K562 (cell line): ENCODE data around the gene TALDO1. TPM values are rescaled to one million over a fixed set of nuclear protein-coding genes. Genes with fewer than 3 reads are reported as not detected.

ENCODE experiments used
- ELF1 ChIP-seq: fragments of 200-800 bp; sonication (Bioruptor generic); IDR thresholded peaks from 2 replicates; pipeline ENCODE4 v1.6.1; 2016; ENCODE audit warnings: missing genetic modification characterization, missing compliant biosample characterization
- EZH2 ChIP-seq: IDR thresholded peaks from 2 replicates; pipeline ENCODE4 v1.6.1; 2012; ENCODE audit warnings: low read depth, mild to moderate bottlenecking, inconsistent platforms, low read length, borderline replicate concordance
- FUS ChIP-seq: fragments of 200-400 bp; formaldehyde crosslinking; optimal IDR thresholded peaks from 2 replicates; pipeline ENCODE3; 2017; ENCODE audit warnings: low read depth, low read length
- GATAD2B ChIP-seq: fragments of 450-650 bp; IDR thresholded peaks from 2 replicates; pipeline ENCODE4 v1.6.1; 2017; ENCODE audit warnings: mild to moderate bottlenecking, borderline replicate concordance
- MBD2 ChIP-seq: sonication (generic); IDR thresholded peaks from 2 replicates; pipeline ENCODE4 v1.6.1; 2016; ENCODE audit warnings: low read depth, borderline replicate concordance
- MYNN ChIP-seq, 2 experiments: sonication (generic); formaldehyde crosslinking in 1 of 2; IDR thresholded peaks; 2 replicates each; pipeline versions ENCODE4 v1.5.0 to v1.6.1; 2016 to 2020; ENCODE audit warnings: antibody characterized with exemption in 1 of 2, missing genetic modification reagents in 1 of 2
- NFE2 ChIP-seq: IDR thresholded peaks from 2 replicates; pipeline ENCODE4 v1.6.1; 2014; ENCODE audit warnings: antibody characterized with exemption, low read depth
- NR1H2 ChIP-seq: sonication (generic); formaldehyde crosslinking; IDR thresholded peaks from 2 replicates; pipeline ENCODE4 v1.4.0; 2020; ENCODE audit warnings: mild to moderate bottlenecking, missing genetic modification reagents
- PHTF2 ChIP-seq: fragments of 250-450 bp; sonication (Bioruptor Pico); IDR thresholded peaks from 2 replicates; pipeline ENCODE4 v1.5.0; 2021; ENCODE audit warnings: mild to moderate bottlenecking
- RAD21 ChIP-seq, 2 experiments: fragments of 250-450 bp in 1 of 2; fragments of 450-650 bp in 1 of 2; sonication (Bioruptor Pico) in 1 of 2; formaldehyde crosslinking in 1 of 2; IDR thresholded peaks in 1 of 2; conservative IDR thresholded peaks in 1 of 2; 2 replicates each; pipeline versions ENCODE4 v1.4.0 to v1.8.0; 2020 to 2022; ENCODE audit warnings: mild to moderate bottlenecking in 2 of 2, moderate library complexity in 1 of 2
- RNF2 ChIP-seq: sonication (generic); IDR thresholded peaks from 2 replicates; pipeline ENCODE4 v1.6.1; 2016
- SAFB ChIP-seq: fragments of 200-400 bp; formaldehyde crosslinking; IDR thresholded peaks from 2 replicates; pipeline ENCODE4 v1.6.1; 2017; ENCODE audit warnings: low read depth, low read length, borderline replicate concordance
- SMC3 ChIP-seq: conservative IDR thresholded peaks from 2 replicates; pipeline ENCODE4 v1.6.1; 2011; ENCODE audit warnings: low read depth, low read length, improper control_type of control experiment; ENCODE audit not compliant: insufficient read depth
- SRF ChIP-seq, 2 experiments: fragments of 250-450, 450-650 bp in 1 of 2; sonication (Bioruptor Pico) in 1 of 2; sonication (generic) in 1 of 2; formaldehyde crosslinking; IDR thresholded peaks; 2 replicates each; pipeline versions ENCODE4 v1.5.0 to v1.5.1; 2020 to 2022; ENCODE audit warnings: mild to moderate bottlenecking in 1 of 2, missing genetic modification reagents in 1 of 2
- U2AF2 ChIP-seq: fragments of 200-400 bp; formaldehyde crosslinking; optimal IDR thresholded peaks from 2 replicates; pipeline ENCODE3; 2017; ENCODE audit warnings: low read depth, mild to moderate bottlenecking, low read length
- ZBTB8A ChIP-seq: fragments of 450-650 bp; IDR thresholded peaks from 2 replicates; pipeline ENCODE4 v1.6.1; 2018; ENCODE audit warnings: mild to moderate bottlenecking, moderate library complexity; ENCODE audit not compliant: partially characterized antibody
- ZNF444 ChIP-seq: fragments of 250-450 bp; sonication (Bioruptor Pico); IDR thresholded peaks from 2 replicates; pipeline ENCODE4 v1.4.0; 2020; ENCODE audit warnings: mild to moderate bottlenecking, moderate library complexity
- ZNF57 ChIP-seq: fragments of 450-650 bp; formaldehyde crosslinking; IDR thresholded peaks from 2 replicates; pipeline ENCODE4 v1.4.0; 2020; ENCODE audit warnings: mild to moderate bottlenecking, moderate library complexity
- ZNF77 ChIP-seq: fragments of 250-450 bp; sonication (Bioruptor Pico); IDR thresholded peaks from 2 replicates; pipeline ENCODE4 v1.5.0; 2020
- polyA plus RNA-seq, 8 experiments: library from polyadenylated mRNA; depleted of rRNA in 4 of 8; stranded (reverse) in 5 of 8; unstranded in 3 of 8; fragments of >200 nt; fragmentation: Nextera tagmentation in 2 of 8; fragmentation: Illumina TruSeq in 1 of 8; extraction: Ambion mirVana in 2 of 8; extraction: Trizol in 1 of 8; gene quantifications; 2 replicates each; pipeline versions ENCODE4 v1.2.1 to v1.2.3, GENCODE V29; 2011 to 2014; ENCODE audit warnings: inconsistent platforms in 1 of 8, missing spikeins in 1 of 8
- total RNA-seq, 7 experiments: library from RNA; depleted of rRNA in 6 of 7; stranded (reverse); fragments of >200 nt in 6 of 7; fragmentation: Illumina TruSeq in 2 of 7; extraction: Trizol in 2 of 7; gene quantifications; 2 replicates each; pipeline versions ENCODE4 v1.2.1 to v1.2.3, GENCODE V29; 2011 to 2021; ENCODE audit warnings: low replicate concordance in 1 of 7
- TF ChIP-seq, protein P1 (sequence below), 3 experiments: fragments of 200-800 bp in 1 of 3; fragments of 250-450 bp in 1 of 3; fragments of 450-650 bp in 1 of 3; sonication (Bioruptor Pico) in 1 of 3; sonication (Bioruptor generic) in 1 of 3; formaldehyde crosslinking in 1 of 3; IDR thresholded peaks; 2 replicates each; pipeline versions ENCODE4 v1.6.1 to v1.8.0; 2016 to 2022; ENCODE audit warnings: mild to moderate bottlenecking in 2 of 3, missing genetic modification characterization in 2 of 3, missing compliant biosample characterization in 1 of 3, moderate library complexity in 1 of 3
- TF ChIP-seq, protein P2 (sequence below): fragments of 450-650 bp; IDR thresholded peaks from 2 replicates; pipeline ENCODE4 v1.7.1; 2018; ENCODE audit warnings: mild to moderate bottlenecking, low read depth; ENCODE audit not compliant: partially characterized antibody

The TALDO1 gene
- total and polyA plus RNA-seq, 9 of the 15 experiments (the other 6 are each of a cell fraction or from before 2014, with no cell fraction given): 260 to 541 (median 441) TPM

DNA sequence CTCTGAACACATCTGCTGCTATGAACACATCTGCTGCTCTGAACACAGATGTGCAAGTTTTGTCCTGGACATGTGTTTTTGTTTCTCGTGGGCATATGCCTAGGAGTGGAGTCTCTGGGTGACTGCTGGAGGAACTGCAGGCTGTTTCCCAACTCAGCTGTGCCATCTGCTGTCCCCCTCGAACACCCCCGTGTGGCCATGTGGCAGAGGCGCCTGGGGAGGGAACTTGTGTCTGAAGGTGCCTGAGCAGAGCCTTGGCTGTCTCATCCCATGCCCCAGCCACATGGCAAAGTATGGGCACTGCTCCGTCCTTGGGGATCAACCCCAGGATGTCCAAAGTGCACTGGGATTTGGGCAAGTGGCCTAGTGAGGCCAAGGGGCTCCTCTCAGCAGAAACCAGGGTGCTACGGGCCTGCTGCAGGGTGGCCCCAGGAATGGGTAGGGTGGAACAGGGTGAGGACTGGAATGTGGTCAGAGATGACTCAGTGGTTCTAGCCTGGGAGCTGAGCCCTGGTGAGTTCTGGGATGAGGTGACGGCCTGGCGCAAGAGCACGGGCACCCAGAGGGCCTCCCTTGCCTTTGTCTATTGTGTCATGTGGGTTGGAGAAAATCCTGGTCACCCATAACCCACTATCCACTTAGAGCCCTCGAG is 15.3 kb downstream of the TALDO1 start (continued):
- peak in 1 of 2 experiments; percentile 15; a peak in 1 of 4 replicates for TF ChIP-seq RAD21 (CRISPR knock-in tag; conservative IDR thresholded peaks at IDR 0.05 in 1 of 2, IDR thresholded peaks at IDR 0.05 in 1 of 2)
- no peak for TF ChIP-seq NFE2
- TF ChIP-seq U2AF2: no peak
- no peak for TF ChIP-seq RNF2
- 0 out of 2 replicates have a peak, but pooled peaks have one; percentile 31 for TF ChIP-seq MYNN (IDR thresholded peaks at IDR 0.05)
- TF ChIP-seq MYNN (CRISPR knock-in tag; IDR thresholded peaks at IDR 0.05): no peak
- no peak for TF ChIP-seq SAFB
- TF ChIP-seq GATAD2B: no peak
- TF ChIP-seq, protein P1, sequence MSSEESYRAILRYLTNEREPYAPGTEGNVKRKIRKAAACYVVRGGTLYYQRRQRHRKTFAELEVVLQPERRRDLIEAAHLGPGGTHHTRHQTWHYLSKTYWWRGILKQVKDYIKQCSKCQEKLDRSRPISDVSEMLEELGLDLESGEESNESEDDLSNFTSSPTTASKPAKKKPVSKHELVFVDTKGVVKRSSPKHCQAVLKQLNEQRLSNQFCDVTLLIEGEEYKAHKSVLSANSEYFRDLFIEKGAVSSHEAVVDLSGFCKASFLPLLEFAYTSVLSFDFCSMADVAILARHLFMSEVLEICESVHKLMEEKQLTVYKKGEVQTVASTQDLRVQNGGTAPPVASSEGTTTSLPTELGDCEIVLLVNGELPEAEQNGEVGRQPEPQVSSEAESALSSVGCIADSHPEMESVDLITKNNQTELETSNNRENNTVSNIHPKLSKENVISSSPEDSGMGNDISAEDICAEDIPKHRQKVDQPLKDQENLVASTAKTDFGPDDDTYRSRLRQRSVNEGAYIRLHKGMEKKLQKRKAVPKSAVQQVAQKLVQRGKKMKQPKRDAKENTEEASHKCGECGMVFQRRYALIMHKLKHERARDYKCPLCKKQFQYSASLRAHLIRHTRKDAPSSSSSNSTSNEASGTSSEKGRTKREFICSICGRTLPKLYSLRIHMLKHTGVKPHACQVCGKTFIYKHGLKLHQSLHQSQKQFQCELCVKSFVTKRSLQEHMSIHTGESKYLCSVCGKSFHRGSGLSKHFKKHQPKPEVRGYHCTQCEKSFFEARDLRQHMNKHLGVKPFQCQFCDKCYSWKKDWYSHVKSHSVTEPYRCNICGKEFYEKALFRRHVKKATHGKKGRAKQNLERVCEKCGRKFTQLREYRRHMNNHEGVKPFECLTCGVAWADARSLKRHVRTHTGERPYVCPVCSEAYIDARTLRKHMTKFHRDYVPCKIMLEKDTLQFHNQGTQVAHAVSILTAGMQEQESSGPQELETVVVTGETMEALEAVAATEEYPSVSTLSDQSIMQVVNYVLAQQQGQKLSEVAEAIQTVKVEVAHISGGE (CRISPR knock-in tag; IDR thresholded peaks at IDR 0.05): no peak
- no peak for TF ChIP-seq ZBTB8A
- no peak for TF ChIP-seq FUS
- TF ChIP-seq PHTF2: no peak
- TF ChIP-seq ZNF77: no peak
- no peak for TF ChIP-seq NR1H2 (CRISPR knock-in tag)
- no peak for TF ChIP-seq ZNF444 (CRISPR knock-in tag)
- 0 out of 4 replicates have a peak, but pooled peaks of 1 of the 2 experiments have one; percentile 45 for TF ChIP-seq SRF (CRISPR knock-in tag; IDR thresholded peaks at IDR 0.05)
- TF ChIP-seq ZNF57 (CRISPR knock-in tag): no peak
- TF ChIP-seq, protein P2, sequence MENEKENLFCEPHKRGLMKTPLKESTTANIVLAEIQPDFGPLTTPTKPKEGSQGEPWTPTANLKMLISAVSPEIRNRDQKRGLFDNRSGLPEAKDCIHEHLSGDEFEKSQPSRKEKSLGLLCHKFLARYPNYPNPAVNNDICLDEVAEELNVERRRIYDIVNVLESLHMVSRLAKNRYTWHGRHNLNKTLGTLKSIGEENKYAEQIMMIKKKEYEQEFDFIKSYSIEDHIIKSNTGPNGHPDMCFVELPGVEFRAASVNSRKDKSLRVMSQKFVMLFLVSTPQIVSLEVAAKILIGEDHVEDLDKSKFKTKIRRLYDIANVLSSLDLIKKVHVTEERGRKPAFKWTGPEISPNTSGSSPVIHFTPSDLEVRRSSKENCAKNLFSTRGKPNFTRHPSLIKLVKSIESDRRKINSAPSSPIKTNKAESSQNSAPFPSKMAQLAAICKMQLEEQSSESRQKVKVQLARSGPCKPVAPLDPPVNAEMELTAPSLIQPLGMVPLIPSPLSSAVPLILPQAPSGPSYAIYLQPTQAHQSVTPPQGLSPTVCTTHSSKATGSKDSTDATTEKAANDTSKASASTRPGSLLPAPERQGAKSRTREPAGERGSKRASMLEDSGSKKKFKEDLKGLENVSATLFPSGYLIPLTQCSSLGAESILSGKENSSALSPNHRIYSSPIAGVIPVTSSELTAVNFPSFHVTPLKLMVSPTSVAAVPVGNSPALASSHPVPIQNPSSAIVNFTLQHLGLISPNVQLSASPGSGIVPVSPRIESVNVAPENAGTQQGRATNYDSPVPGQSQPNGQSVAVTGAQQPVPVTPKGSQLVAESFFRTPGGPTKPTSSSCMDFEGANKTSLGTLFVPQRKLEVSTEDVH: peak; percentile 18
- no peak for TF ChIP-seq ELF1 (tag)
- no peak for TF ChIP-seq SMC3
- no peak for TF ChIP-seq MBD2
- TF ChIP-seq EZH2: no peak
